HEK293 (cell line): ENCODE measurements around the gene ABHD11.

ENCODE experiments used
- CTCF ChIA-PET: fragments of 350-600 bp; formaldehyde crosslinking; extraction: SDS; loops from one replicate; lab custom pipeline; 2021; ENCODE audit warnings: antibody characterized with exemption; lab: Yijun Ruan, JAX
- POLR2A ChIA-PET: fragments of 300-600 bp; formaldehyde crosslinking; extraction: SDS; loops from one replicate; lab custom pipeline; 2020; ENCODE audit warnings: antibody characterized with exemption, inconsistent platforms; lab: Yijun Ruan, JAX
- H3K27ac ChIP-seq: fragments of 200-500 bp; sonication (Bioruptor generic); 2 replicates; pipeline ENCODE4 v1.5.1; 2014; ENCODE audit warnings: low read depth, low read length, control low read depth, inconsistent platforms; ENCODE audit errors: extremely low read depth
- H3K36me3 ChIP-seq, 2 experiments: fragments of 200-500 bp in 1 of 2; sonication (Bioruptor generic) in 1 of 2; 1 replicate in 1 of 2; 2 replicates in 1 of 2; pipeline ENCODE4 v1.5.1; 2014 to 2017; ENCODE audit warnings: inconsistent platforms in 2 of 2, low read length in 2 of 2; ENCODE audit not compliant: control insufficient read depth in 2 of 2, insufficient read depth in 1 of 2
- H3K4me1 ChIP-seq: fragments of 200-500 bp; sonication (Bioruptor generic); 2 replicates; pipeline ENCODE4 v1.5.1; 2014; ENCODE audit warnings: mild to moderate bottlenecking, low read length, inconsistent platforms; ENCODE audit not compliant: control insufficient read depth, insufficient read depth
- H3K4me3 ChIP-seq: 2 replicates; pipeline ENCODE4 v1.5.1; 2011; ENCODE audit warnings: low read depth, mild to moderate bottlenecking, control low read depth, low read length, moderate library complexity
- H3K9me3 ChIP-seq: fragments of 200-500 bp; sonication (Bioruptor generic); 2 replicates; pipeline ENCODE4 v1.5.1; 2014; ENCODE audit warnings: low read depth, low read length, inconsistent platforms; ENCODE audit not compliant: control insufficient read depth, insufficient read depth
- EGR2 ChIP-seq: fragments of 450-650 bp; formaldehyde crosslinking; IDR thresholded peaks from 2 replicates; pipeline ENCODE4 v1.5.1; 2016; ENCODE audit warnings: low read depth, missing biosample characterization, missing genetic modification characterization
- FEZF1 ChIP-seq: fragments of 450-650 bp; formaldehyde crosslinking; IDR thresholded peaks from 2 replicates; pipeline ENCODE4 v1.5.1; 2016; ENCODE audit warnings: missing biosample characterization, missing genetic modification characterization
- KLF16 ChIP-seq: fragments of 450-650 bp; formaldehyde crosslinking; IDR thresholded peaks from 2 replicates; pipeline ENCODE4 v1.5.1; 2017; ENCODE audit warnings: missing biosample characterization, missing genetic modification characterization
- MYNN ChIP-seq: fragments of 450-650 bp; formaldehyde crosslinking; IDR thresholded peaks from 2 replicates; pipeline ENCODE4 v1.5.1; 2016; ENCODE audit warnings: missing biosample characterization, missing genetic modification characterization, borderline replicate concordance
- MZF1 ChIP-seq: fragments of 450-650 bp; formaldehyde crosslinking; IDR thresholded peaks from 2 replicates; pipeline ENCODE4 v1.5.1; 2017; ENCODE audit warnings: missing biosample characterization, missing genetic modification characterization, borderline replicate concordance
- OVOL3 ChIP-seq: fragments of 450-650 bp; formaldehyde crosslinking; IDR thresholded peaks from 2 replicates; pipeline ENCODE4 v1.5.1; 2016; ENCODE audit warnings: missing biosample characterization, missing genetic modification characterization
- SCRT1 ChIP-seq: fragments of 450-650 bp; formaldehyde crosslinking; IDR thresholded peaks from 2 replicates; pipeline ENCODE4 v1.5.1; 2016; ENCODE audit warnings: missing biosample characterization, missing genetic modification characterization, borderline replicate concordance
- ZBTB17 ChIP-seq: fragments of 450-650 bp; formaldehyde crosslinking; IDR thresholded peaks from 2 replicates; pipeline ENCODE4 v1.5.1; 2016; ENCODE audit warnings: missing biosample characterization, missing genetic modification characterization
- ZBTB20 ChIP-seq: fragments of 450-650 bp; formaldehyde crosslinking; IDR thresholded peaks from 2 replicates; pipeline ENCODE4 v1.5.1; 2016; ENCODE audit warnings: missing biosample characterization, missing genetic modification characterization
- ZBTB48 ChIP-seq: fragments of 450-650 bp; formaldehyde crosslinking; IDR thresholded peaks from 2 replicates; pipeline ENCODE4 v1.5.1; 2016; ENCODE audit warnings: missing biosample characterization, missing genetic modification characterization
- ZFP37 ChIP-seq: fragments of 450-650 bp; formaldehyde crosslinking; IDR thresholded peaks from 2 replicates; pipeline ENCODE4 v1.5.1; 2016; ENCODE audit warnings: missing biosample characterization, missing genetic modification characterization
- ZNF10 ChIP-seq: fragments of 450-650 bp; formaldehyde crosslinking; IDR thresholded peaks from 2 replicates; pipeline ENCODE4 v1.5.1; 2017; ENCODE audit warnings: missing biosample characterization, missing genetic modification characterization
- ZNF121 ChIP-seq: fragments of 450-650 bp; formaldehyde crosslinking; IDR thresholded peaks from 2 replicates; pipeline ENCODE4 v1.5.1; 2016; ENCODE audit warnings: missing biosample characterization, missing genetic modification characterization
- ZNF274 ChIP-seq, 2 experiments: fragments of 200-500 bp in 1 of 2; fragments of 450-650 bp in 1 of 2; sonication (Bioruptor generic) in 1 of 2; formaldehyde crosslinking in 1 of 2; IDR thresholded peaks; 2 replicates each; pipeline versions ENCODE4 v1.5.1 to v1.6.1; 2014 to 2016; ENCODE audit warnings: borderline replicate concordance in 1 of 2, inconsistent platforms in 1 of 2, low read length in 1 of 2, missing biosample characterization in 1 of 2, missing genetic modification characterization in 1 of 2
- ZNF280C ChIP-seq: fragments of 450-650 bp; formaldehyde crosslinking; IDR thresholded peaks from 2 replicates; pipeline ENCODE4 v1.5.1; 2016; ENCODE audit warnings: missing biosample characterization, missing genetic modification characterization
- ZNF324 ChIP-seq: fragments of 450-650 bp; formaldehyde crosslinking; IDR thresholded peaks from 2 replicates; pipeline ENCODE4 v1.5.1; 2016; ENCODE audit warnings: missing biosample characterization, missing genetic modification characterization
- ZNF335 ChIP-seq: fragments of 450-650 bp; formaldehyde crosslinking; conservative IDR thresholded peaks from 2 replicates; pipeline ENCODE4 v1.5.1; 2016; ENCODE audit warnings: missing biosample characterization, missing genetic modification characterization
- ZNF341 ChIP-seq: fragments of 450-650 bp; formaldehyde crosslinking; IDR thresholded peaks from 2 replicates; pipeline ENCODE4; 2016; ENCODE audit warnings: low read depth, missing biosample characterization, missing genetic modification characterization
- ZNF350 ChIP-seq: fragments of 450-650 bp; formaldehyde crosslinking; IDR thresholded peaks from 2 replicates; pipeline ENCODE4 v1.5.0; 2017; ENCODE audit warnings: missing biosample characterization, mild to moderate bottlenecking, missing genetic modification characterization
- ZNF362 ChIP-seq: fragments of 450-650 bp; formaldehyde crosslinking; IDR thresholded peaks from 2 replicates; pipeline ENCODE4 v1.5.1; 2016; ENCODE audit warnings: missing biosample characterization, missing genetic modification characterization
- ZNF558 ChIP-seq: fragments of 450-650 bp; formaldehyde crosslinking; IDR thresholded peaks from 2 replicates; pipeline ENCODE4 v1.5.1; 2016; ENCODE audit warnings: missing biosample characterization, missing genetic modification characterization
- ZNF707 ChIP-seq: fragments of 450-650 bp; formaldehyde crosslinking; IDR thresholded peaks from 2 replicates; pipeline ENCODE4 v1.5.1; 2016; ENCODE audit warnings: missing biosample characterization, missing genetic modification characterization
- ZNF747 ChIP-seq: fragments of 450-650 bp; formaldehyde crosslinking; IDR thresholded peaks from 2 replicates; pipeline ENCODE4 v1.5.1; 2016; ENCODE audit warnings: missing biosample characterization, missing genetic modification characterization
- ZNF830 ChIP-seq: fragments of 450-650 bp; IDR thresholded peaks from 2 replicates; pipeline ENCODE4 v1.5.0; 2018; ENCODE audit warnings: missing biosample characterization, missing genetic modification characterization, low read depth, mild to moderate bottlenecking, moderate library complexity
- ZNF837 ChIP-seq: fragments of 450-650 bp; formaldehyde crosslinking; IDR thresholded peaks from 2 replicates; pipeline ENCODE4 v1.5.1; 2016; ENCODE audit warnings: missing biosample characterization, missing genetic modification characterization

Gene ABHD11

GRCh38 chr7:73741600-73741999 is 3.0 kb upstream of the ABHD11 start (continued):
- no peak for TF ChIP-seq ZNF747
- no peak for TF ChIP-seq ZNF830 (tag by site-specific recombination)
- TF ChIP-seq ZNF324 (tag by site-specific recombination) = peak; percentile 77; the same call in 1 of the 2 replicates
- TF ChIP-seq ZNF837 (tag by site-specific recombination) = no peak
- peak; percentile 97 for TF ChIP-seq EGR2

GRCh38 chr7:73740771-73741170 is 2.2 kb upstream of the ABHD11 start:
- peaks cover 8% of the 10 kb centered on the region for H3K4me1 ChIP-seq
- TF ChIP-seq ZNF280C (tag by site-specific recombination) (no peak), ZNF830 (tag by site-specific recombination) (no peak), KLF16 (tag by site-specific recombination) (no peak), SCRT1 (tag by site-specific recombination) (no peak), ZFP37 (tag by site-specific recombination) (no peak), ZBTB17 (no peak), MYNN (no peak), ZNF707 (no peak), MZF1 (tag by site-specific recombination) (no peak), ZNF350 (tag by site-specific recombination) (no peak), ZNF10 (tag by site-specific recombination) (no peak), OVOL3 (tag by site-specific recombination) (no peak)
- ChIA-PET POLR2A (interaction anchor here (0.5 to 3.0 kb wide), 3 partner anchors 30 to 116 kb away, joined by 3 to 15 read pairs (median 4); partner anchors contain the start of genes CLDN3 and MLXIPL), CTCF (interaction anchor here (0.6 to 3.3 kb wide), 5 partner anchors 71 to 660 kb away, joined by 3 to 18 read pairs (median 3); no protein-coding TSS in a partner anchor)
- no peak overlapping the region for H3K27ac ChIP-seq
- H3K9me3 ChIP-seq = no peaks in the 10 kb centered on the region
- peaks cover 0 to 19% of the 10 kb centered on the region in 2 experiments; a peak in 2 of 3 replicates for H3K36me3 ChIP-seq
- H3K4me3 ChIP-seq = no peak overlapping the region

GRCh38 chr7:73740212-73740611 is 1.6 kb upstream of the ABHD11 start:
- ChIA-PET CTCF (interaction anchor here (0.7 to 3.3 kb wide), 3 partner anchors 114 to 660 kb away, joined by 3 to 18 read pairs (median 6); no protein-coding TSS in a partner anchor), POLR2A (interaction anchor here (0.5 to 3.0 kb wide), 3 partner anchors 31 to 116 kb away, joined by 3 to 15 read pairs (median 4); partner anchors contain the start of genes CLDN3 and MLXIPL)

GRCh38 chr7:73739387-73739767 is 775 bp upstream of the ABHD11 start:
- Histone ChIP-seq H3K27ac (peak overlapping the region; percentile 90), H3K4me3 (peak overlapping the region; percentile 67), H3K4me1 (peaks cover 8% of the 10 kb centered on the region), H3K36me3 (peaks cover 0 to 22% of the 10 kb centered on the region in 2 experiments; a peak in 2 of 3 replicates), H3K9me3 (no peaks in the 10 kb centered on the region)
- TF ChIP-seq ZNF747 = no peak
- peak; percentile 64 for TF ChIP-seq ZNF362
- TF ChIP-seq ZNF558 (tag by site-specific recombination) = no peak
- 0 out of 2 replicates have a peak, but pooled peaks have one; percentile 18 for TF ChIP-seq ZBTB20 (tag by site-specific recombination)
- peak; percentile 27; the same call in 1 of the 2 replicates for TF ChIP-seq ZNF341 (tag by site-specific recombination)
- TF ChIP-seq ZNF274 (IDR thresholded peaks at IDR 0.05; ENCODE audit: low read length) = no peak
- no peak for TF ChIP-seq ZNF274 (tag by site-specific recombination; IDR thresholded peaks at IDR 0.05; ENCODE audit: borderline replicate concordance)
- TF ChIP-seq ZNF335 = peak; percentile 34
- CTCF ChIA-PET = interaction anchor here (0.6 to 3.3 kb wide), 4 partner anchors 17 to 117 kb away, joined by 3 to 18 read pairs (median 4); no protein-coding TSS in a partner anchor
- POLR2A ChIA-PET = interaction anchor here (0.7 to 3.0 kb wide), 7 partner anchors 23 to 161 kb away, joined by 3 to 16 read pairs (median 12); partner anchors contain the start of genes CLDN3 and TBL2

More at GRCh38 chr7:73740212-73740611, 1.6 kb upstream of the ABHD11 start:
- H3K36me3 ChIP-seq = peaks cover 0 to 22% of the 10 kb centered on the region in 2 experiments; a peak in 2 of 3 replicates
- TF ChIP-seq ZBTB48 (tag by site-specific recombination) (no peak), FEZF1 (no peak), ZNF121 (tag by site-specific recombination) (peak; percentile 90)
- no peak overlapping the region for H3K27ac ChIP-seq
- H3K9me3 ChIP-seq = no peaks in the 10 kb centered on the region
- peaks cover 8% of the 10 kb centered on the region for H3K4me1 ChIP-seq
- H3K4me3 ChIP-seq = no peak overlapping the region
